GM10847 (cell line): ENCODE results near the gene TANC1.

Experiments used
- POLR2A ChIP-seq: IDR thresholded peaks from 2 replicates; pipeline ENCODE4 v1.6.1; 2011; ENCODE audit not compliant: insufficient read length; ENCODE audit errors: extremely low read depth

Gene TANC1

GRCh38 chr2:159151198-159152127, 183.0 kb downstream of the TANC1 start:
- TF ChIP-seq POLR2A = no peak

GRCh38 chr2:159152128-159152778, 183.8 kb downstream of the TANC1 start:
- TF ChIP-seq POLR2A = no peak

- no peak for TF ChIP-seq POLR2A
These were observed 184.6 kb downstream of the TANC1 start for GRCh38 chr2:159153063-159153462.

- TF ChIP-seq POLR2A = no peak
These were observed 185.0 kb downstream of the TANC1 start for GRCh38 chr2:159153463-159153862.

GRCh38 chr2:159153951-159154350, 185.5 kb downstream of the TANC1 start:
- TF ChIP-seq POLR2A = no peak

DNA sequence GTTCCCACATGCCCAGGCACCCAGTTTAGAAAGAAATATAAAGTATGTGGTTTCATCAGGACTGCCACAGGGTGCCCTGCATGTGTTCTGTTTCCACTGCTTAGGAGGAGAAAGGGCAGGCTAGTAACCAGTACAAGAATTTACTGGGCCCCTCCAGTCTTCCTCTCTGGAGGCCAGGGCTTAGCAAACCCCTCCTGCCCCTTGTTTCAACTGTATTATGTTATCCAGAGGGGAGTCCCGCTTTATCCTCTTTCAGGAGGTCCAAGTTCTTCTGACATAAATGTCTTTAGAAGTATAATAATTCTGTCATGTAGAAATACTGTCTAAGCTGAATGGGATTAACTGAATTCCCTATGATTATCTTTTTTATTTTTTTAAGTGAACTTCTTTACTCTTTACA, 185.9 kb downstream of the TANC1 start:
- TF ChIP-seq POLR2A = no peak

DNA sequence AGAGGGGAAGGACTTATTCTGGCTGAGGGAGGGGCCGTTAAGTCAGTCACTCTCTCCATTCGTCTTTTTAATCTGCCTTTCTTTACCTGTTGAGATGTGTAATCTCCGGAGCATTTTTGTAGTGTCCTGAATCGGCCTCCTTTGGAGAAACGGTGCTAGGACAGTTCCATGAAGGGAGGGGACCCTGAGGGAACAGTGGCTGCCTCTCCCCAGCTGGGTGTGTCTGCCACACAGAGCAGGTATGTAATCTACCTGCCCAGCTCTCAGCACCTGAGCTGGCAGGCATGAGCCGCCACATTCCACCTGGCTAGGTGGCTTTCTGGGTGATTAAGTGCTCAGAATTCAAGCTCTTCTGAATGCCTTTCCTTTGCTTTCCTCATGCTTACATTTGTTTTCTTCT, 186.9 kb downstream of the TANC1 start:
- TF ChIP-seq POLR2A = no peak

- TF ChIP-seq POLR2A = no peak
These were observed 187.4 kb downstream of the TANC1 start for GRCh38 chr2:159155791-159156190.

- TF ChIP-seq POLR2A = no peak
These were observed 188.4 kb downstream of the TANC1 start for GRCh38 chr2:159156834-159157233.

DNA sequence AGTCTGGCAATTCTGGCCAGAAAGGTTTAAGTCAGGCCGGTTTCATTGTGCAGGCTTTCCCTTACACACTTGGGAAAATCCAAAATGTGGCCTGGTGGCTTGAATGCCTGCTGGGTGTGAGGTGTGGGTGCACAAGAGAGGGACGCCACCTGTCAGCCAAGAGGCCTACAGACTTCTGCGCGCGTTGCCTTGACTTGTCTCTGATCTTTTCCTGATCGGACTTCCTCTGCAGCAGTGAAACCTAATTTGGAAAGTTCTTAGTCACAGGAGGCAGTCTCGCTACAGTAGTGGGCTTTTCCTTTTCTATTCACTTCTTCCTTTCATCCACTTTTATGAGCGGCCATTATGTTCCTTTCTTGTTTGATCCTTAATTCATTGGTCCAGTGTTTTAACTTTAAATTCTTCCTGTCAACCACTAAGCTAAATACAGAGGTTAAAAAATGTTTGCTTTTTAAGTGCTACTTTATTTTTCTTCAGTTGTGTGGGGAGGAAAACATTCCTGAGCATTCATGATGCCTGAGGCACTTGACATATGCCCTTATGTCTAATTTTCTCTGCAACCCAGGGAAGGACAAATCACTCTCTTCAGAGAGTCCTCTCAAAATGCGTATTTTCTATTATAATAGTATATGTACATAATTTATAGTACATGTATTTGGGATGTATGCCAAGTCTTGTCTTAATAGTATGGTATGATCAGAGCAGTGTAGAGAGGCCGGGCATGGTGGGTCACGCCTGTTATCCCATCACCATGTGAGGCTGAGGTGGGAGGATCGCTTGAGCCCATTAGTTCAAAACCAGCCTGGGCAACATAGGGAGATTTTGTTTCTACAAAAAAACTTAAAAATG, 189.1 kb downstream of the TANC1 start:
- no peak for TF ChIP-seq POLR2A

GRCh38 chr2:159160412-159160811, 192.0 kb downstream of the TANC1 start:
- TF ChIP-seq POLR2A = no peak

DNA sequence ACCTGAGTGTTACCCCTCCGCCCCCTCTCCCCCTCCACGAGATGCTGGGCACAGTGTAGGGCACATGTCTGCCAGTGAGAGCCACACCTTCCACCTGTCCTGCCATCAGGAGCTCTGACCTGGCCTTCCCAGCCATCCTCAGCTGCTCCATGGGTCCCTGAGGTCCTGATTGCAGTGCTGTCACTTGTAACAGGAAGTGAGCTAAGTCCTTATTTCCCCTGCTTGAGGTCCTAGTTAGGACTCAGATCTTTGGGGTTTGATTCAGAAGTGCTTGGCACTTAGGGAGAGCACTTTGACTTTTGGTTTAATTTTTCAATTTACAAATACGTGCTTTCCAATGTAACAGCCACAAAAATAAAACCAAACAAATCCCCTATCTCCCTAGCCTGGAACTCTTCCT, 192.5 kb downstream of the TANC1 start:
- TF ChIP-seq POLR2A = no peak

DNA sequence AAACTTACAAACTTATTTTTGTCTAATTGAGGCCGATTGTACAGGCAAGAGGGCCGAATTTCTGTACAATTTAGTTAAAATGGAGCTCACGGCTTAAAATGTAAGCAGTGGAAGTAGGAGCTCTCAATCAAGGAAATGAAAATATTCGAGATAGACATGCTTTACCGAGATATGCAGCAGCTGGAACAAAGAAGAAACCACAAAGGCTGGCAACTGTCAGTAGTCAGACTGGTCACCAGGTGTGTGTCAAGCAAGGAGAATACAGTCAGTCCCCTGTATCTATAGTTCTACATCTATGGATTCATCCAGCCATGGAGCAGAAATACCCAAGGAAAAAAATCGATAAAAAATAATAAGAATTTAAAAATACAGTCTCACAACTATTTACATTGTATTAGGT, 195.5 kb downstream of the TANC1 start:
- TF ChIP-seq POLR2A = no peak

DNA sequence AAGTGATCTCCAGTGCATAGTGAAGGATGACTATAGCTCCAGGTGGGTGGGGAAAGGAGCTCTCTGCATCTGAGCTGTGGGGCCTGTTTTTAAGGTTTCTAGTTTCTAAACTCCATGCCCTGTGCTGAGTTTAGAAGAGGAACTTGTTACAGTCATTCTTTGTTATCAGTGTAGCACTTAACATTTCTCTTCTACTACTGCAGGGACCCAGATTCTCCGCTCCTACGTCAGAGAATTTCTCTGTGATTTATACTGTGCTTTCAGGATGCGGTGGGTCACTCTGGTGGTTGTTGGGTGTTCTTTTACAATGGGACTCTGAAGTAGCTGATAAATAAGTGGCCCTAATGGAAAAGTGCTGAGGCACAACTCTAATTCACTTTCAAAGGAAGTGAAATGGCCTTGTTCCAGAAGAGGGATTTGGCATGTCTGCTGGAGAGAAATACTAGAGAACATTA, 196.0 kb downstream of the TANC1 start:
- TF ChIP-seq POLR2A = no peak

GRCh38 chr2:159165048-159165447, 196.6 kb downstream of the TANC1 start:
- no peak for TF ChIP-seq POLR2A
